Astrocyte of the cerebellum (primary cell): ENCODE measurements around the gene ZNF213.

Experiments
- DNase-seq: peaks from one replicate; pipeline ENCODE4 v3.0.0-alpha.2; 2011; ENCODE audit warnings: low read depth
- H3K4me3 ChIP-seq: 2 replicates; pipeline ENCODE4 v1.5.1; 2011; ENCODE audit warnings: mild to moderate bottlenecking, low read depth, low read length, moderate library complexity
- CTCF ChIP-seq: IDR thresholded peaks from 2 replicates; pipeline ENCODE4 v1.5.1; 2012; ENCODE audit warnings: low read length, low read depth, moderate library complexity, mild to moderate bottlenecking; ENCODE audit errors: missing control alignments
- in situ Hi-C: cut with HindIII; loops from 2 replicates; pipeline ENCODE4 v1.10.0; 2017; ENCODE audit warnings: low sequenced_read_pairs

ZNF213 gene

GRCh38 chr16:3152277-3152990 is 17.6 kb downstream of the ZNF213 start:
- H3K4me3 ChIP-seq: peak overlapping the region; percentile 47
- peak; percentile 42 for TF ChIP-seq CTCF
- DNase-seq: peak; percentile 71
- in situ Hi-C loops: loop anchor here (5.0 kb wide), 1 partner anchor 85 kb away; the partner anchor contains the start of gene IL32

GRCh38 chr16:3152991-3153368 is 18.2 kb downstream of the ZNF213 start:
- no peak for DNase-seq
- TF ChIP-seq CTCF: no peak
- no peak overlapping the region for H3K4me3 ChIP-seq
- in situ Hi-C loops: loop anchor here (5.0 kb wide), 1 partner anchor 86 kb away; the partner anchor contains the start of gene IL32

- in situ Hi-C loops: no loop called here
- H3K4me3 ChIP-seq: no peak overlapping the region
- no peak for TF ChIP-seq CTCF
- no peak for DNase-seq
These were observed 20.4 kb downstream of the ZNF213 start for GRCh38 chr16:3155181-3155580.

GRCh38 chr16:3155972-3156371 is 21.1 kb downstream of the ZNF213 start:
- no peak overlapping the region for H3K4me3 ChIP-seq
- in situ Hi-C loops: no loop called here
- no peak for TF ChIP-seq CTCF

GRCh38 chr16:3157229-3158025 is 22.6 kb downstream of the ZNF213 start:
- peak overlapping the region; percentile 64 for H3K4me3 ChIP-seq
- TF ChIP-seq CTCF: no peak
- DNase-seq: peak; percentile 58
- in situ Hi-C loops: no loop called here

More at GRCh38 chr16:3155972-3156371, 21.1 kb downstream of the ZNF213 start:
- DNase-seq: no peak

- H3K4me3 ChIP-seq: peak overlapping the region; percentile 64
- in situ Hi-C loops: no loop called here
- DNase-seq: no peak
- no peak for TF ChIP-seq CTCF
These were observed 23.2 kb downstream of the ZNF213 start for GRCh38 chr16:3158026-3158509.
